Glutamatergic neuron (in vitro differentiated cells): ENCODE measurements around the gene NT5C1B. TPM values are rescaled to one million over a fixed set of nuclear protein-coding genes. Genes with fewer than 3 reads are reported as not detected.

ENCODE experiments used
- DNase-seq: peaks from one replicate; pipeline ENCODE4 v3.0.0; 2022
- H3K27ac Mint-ChIP-seq: one replicate; pipeline ENCODE4 v1.8.0; 2020; ENCODE audit warnings: mild to moderate bottlenecking, mixed read lengths, inconsistent platforms; ENCODE audit not compliant: unreplicated experiment
- H3K27me3 Mint-ChIP-seq: one replicate; pipeline ENCODE4 v1.8.0; 2020; ENCODE audit warnings: mild to moderate bottlenecking, moderate library complexity, mixed read lengths, inconsistent platforms; ENCODE audit not compliant: unreplicated experiment
- H3K36me3 Mint-ChIP-seq: one replicate; pipeline ENCODE4 v1.8.0; 2020; ENCODE audit warnings: mild to moderate bottlenecking, mixed read lengths, inconsistent platforms; ENCODE audit not compliant: unreplicated experiment
- H3K4me1 Mint-ChIP-seq: one replicate; pipeline ENCODE4 v1.8.0; 2020; ENCODE audit warnings: mild to moderate bottlenecking, low read depth, mixed read lengths, inconsistent platforms; ENCODE audit not compliant: unreplicated experiment
- H3K4me3 Mint-ChIP-seq: one replicate; pipeline ENCODE4 v1.8.0; 2020; ENCODE audit warnings: mild to moderate bottlenecking, mixed read lengths, inconsistent platforms; ENCODE audit not compliant: unreplicated experiment
- H3K9me3 Mint-ChIP-seq: one replicate; pipeline ENCODE4 v1.8.0; 2020; ENCODE audit warnings: mild to moderate bottlenecking, moderate library complexity, mixed read lengths, inconsistent platforms; ENCODE audit not compliant: unreplicated experiment
- CTCF ChIP-seq: fragments of 200-600 bp; sonication (generic); IDR thresholded peaks from one replicate; pipeline ENCODE4 v1.5.0; 2021; ENCODE audit not compliant: partially characterized antibody, unreplicated experiment
- total RNA-seq: library from RNA; stranded (reverse); fragmentation: NEBNext Ultra II Directional; extraction: Animal tissue kit (Norgen Biotek cat#: 25700); gene quantifications from one replicate; pipeline ENCODE4 v1.2.1, GENCODE V29; 2021; ENCODE audit not compliant: unreplicated experiment

NT5C1B gene
- total RNA-seq, 1 donor from 2014 or later: not detected

- peak; percentile 87 for DNase-seq
- Mint-ChIP-seq H3K4me3 (no peak overlapping the region), H3K27me3 (peaks cover 4% of the 10 kb centered on the region), H3K36me3 (no peaks in the 10 kb centered on the region), H3K4me1 (no peaks in the 10 kb centered on the region), H3K27ac (no peak overlapping the region), H3K9me3 (no peaks in the 10 kb centered on the region)
- TF ChIP-seq CTCF: peak; percentile 85
Measured at GRCh38 chr2:18520451-18521425, 68.6 kb downstream of the NT5C1B start.

GRCh38 chr2:18519914-18520450, 69.4 kb downstream of the NT5C1B start:
- no peaks in the 10 kb centered on the region for H3K4me1 Mint-ChIP-seq
- TF ChIP-seq CTCF: no peak
- peaks cover 4% of the 10 kb centered on the region for H3K27me3 Mint-ChIP-seq
- H3K9me3 Mint-ChIP-seq: no peaks in the 10 kb centered on the region
- no peaks in the 10 kb centered on the region for H3K36me3 Mint-ChIP-seq
- DNase-seq: no peak
- no peak overlapping the region for H3K4me3 Mint-ChIP-seq
- no peak overlapping the region for H3K27ac Mint-ChIP-seq

- H3K27ac Mint-ChIP-seq: no peak overlapping the region
- H3K27me3 Mint-ChIP-seq: peaks cover 4% of the 10 kb centered on the region
- no peak for TF ChIP-seq CTCF
- no peak for DNase-seq
- no peaks in the 10 kb centered on the region for H3K4me1 Mint-ChIP-seq
- H3K4me3 Mint-ChIP-seq: no peak overlapping the region
- no peaks in the 10 kb centered on the region for H3K9me3 Mint-ChIP-seq
- H3K36me3 Mint-ChIP-seq: no peaks in the 10 kb centered on the region
Measured at GRCh38 chr2:18518116-18519111, 71.0 kb downstream of the NT5C1B start.

GRCh38 chr2:18517386-18517785, 72.0 kb downstream of the NT5C1B start:
- H3K27me3 Mint-ChIP-seq: peaks cover 2% of the 10 kb centered on the region
- no peak overlapping the region for H3K4me3 Mint-ChIP-seq
- H3K4me1 Mint-ChIP-seq: no peaks in the 10 kb centered on the region
- TF ChIP-seq CTCF: no peak
- no peaks in the 10 kb centered on the region for H3K36me3 Mint-ChIP-seq
- H3K27ac Mint-ChIP-seq: no peak overlapping the region
- no peak for DNase-seq
- no peaks in the 10 kb centered on the region for H3K9me3 Mint-ChIP-seq
